OCI-LY7 (cell line): Measurements from ENCODE around the gene PIEZO2. TPM values are rescaled to one million over a fixed set of nuclear protein-coding genes. Genes with fewer than 3 reads are reported as not detected.

Experiments used
- BruUV-seq: library from RNA; stranded (reverse); fragments of 400-500 nt; replicated peaks from 2 replicates; lab custom pipeline; 2021; lab: Mats Ljungman, UMichigan
- CTCF ChIA-PET: fragments of 300-600 bp; sonication (Branson Sonifier 250); formaldehyde crosslinking; loops from one replicate; lab custom pipeline; 2022; ENCODE audit warnings: antibody characterized with exemption; ENCODE audit not compliant: unreplicated experiment; lab: Charles Lee
- POLR2A ChIA-PET: fragments of 300-600 bp; sonication (Branson Sonifier 250); formaldehyde crosslinking; loops from one replicate; lab custom pipeline; 2022; ENCODE audit warnings: antibody characterized with exemption; lab: Charles Lee
- DNase-seq: peaks from one replicate; pipeline ENCODE4 v3.0.0-alpha.2; 2015; ENCODE audit warnings: low spot score
- H2AFZ ChIP-seq: fragments of 200-600 bp; sonication (generic), shearing (Covaris generic); 2 replicates; pipeline ENCODE4 v1.6.1; 2014; ENCODE audit warnings: mild to moderate bottlenecking, antibody characterized with exemption, low read length, moderate library complexity
- H3K27ac ChIP-seq: fragments of 200-600 bp; sonication (generic); 2 replicates; pipeline ENCODE4 v1.5.1; 2014; ENCODE audit warnings: mixed run types, low read depth, mild to moderate bottlenecking, moderate library complexity, low read length, inconsistent platforms; ENCODE audit not compliant: poor library complexity, severe bottlenecking
- H3K36me3 ChIP-seq: fragments of 200-600 bp; sonication (generic); 2 replicates; pipeline ENCODE4 v1.6.1; 2014; ENCODE audit warnings: mild to moderate bottlenecking, antibody characterized with exemption, low read length, moderate library complexity, mixed read lengths; ENCODE audit not compliant: insufficient read depth
- H3K4me1 ChIP-seq: fragments of 200-600 bp; sonication (generic); 2 replicates; pipeline ENCODE4 v1.5.1; 2014; ENCODE audit warnings: mild to moderate bottlenecking, low read length; ENCODE audit not compliant: insufficient read depth, poor library complexity, severe bottlenecking
- H3K4me2 ChIP-seq: fragments of 200-600 bp; sonication (generic); 2 replicates; pipeline ENCODE4 v1.6.1; 2014; ENCODE audit warnings: mild to moderate bottlenecking, low read length
- H3K4me3 ChIP-seq: fragments of 200-600 bp; sonication (generic); 2 replicates; pipeline ENCODE4 v1.5.1; 2014; ENCODE audit warnings: mild to moderate bottlenecking, low read depth, low read length; ENCODE audit not compliant: poor library complexity, severe bottlenecking
- H3K79me2 ChIP-seq: fragments of 200-600 bp; sonication (generic); 2 replicates; pipeline ENCODE4 v1.6.1; 2016; ENCODE audit warnings: low read depth, mild to moderate bottlenecking, low read length, moderate library complexity, mixed read lengths; ENCODE audit not compliant: insufficient read depth
- H3K9me2 ChIP-seq: fragments of 200-600 bp; sonication (generic); 2 replicates; pipeline ENCODE4 v1.6.1; 2016; ENCODE audit warnings: mild to moderate bottlenecking, low read length, mixed read lengths; ENCODE audit not compliant: insufficient read depth
- H3K9me3 ChIP-seq: fragments of 200-600 bp; sonication (generic); 2 replicates; pipeline ENCODE4 v1.6.1; 2014; ENCODE audit warnings: mild to moderate bottlenecking, mixed run types, low read length, mixed read lengths
- H4K20me1 ChIP-seq: fragments of 200-600 bp; sonication (generic); 2 replicates; pipeline ENCODE4 v1.6.1; 2014; ENCODE audit warnings: mild to moderate bottlenecking, antibody characterized with exemption, low read length, moderate library complexity, mixed read lengths; ENCODE audit not compliant: insufficient read depth
- EZH2phosphoT487 ChIP-seq: fragments of 200-600 bp; sonication (generic); IDR thresholded peaks from 2 replicates; pipeline ENCODE4 v1.6.1; 2018; ENCODE audit warnings: low read depth, borderline replicate concordance, mild to moderate bottlenecking, mixed run types, antibody characterized with exemption, low read length, moderate library complexity, mixed read lengths
- intact Hi-C: fragments of 100-400 bp; cut with micrococcal nuclease; formaldehyde crosslinking; loops from one replicate; pipeline ENCODE4 v1.10.0; 2022; ENCODE audit not compliant: unreplicated experiment
- total RNA-seq, 2 experiments: library from RNA; depleted of rRNA in 1 of 2; stranded (reverse); fragments of >200 nt in 1 of 2; shearing (Covaris generic) in 1 of 2; gene quantifications; 2 replicates each; pipeline ENCODE4 v1.2.3, GENCODE V29; 2014 to 2022
- TF ChIP-seq, protein P1 (sequence below): fragments of 200-600 bp; sonication (generic); conservative IDR thresholded peaks from 2 replicates; pipeline ENCODE4 v1.5.1; 2014; ENCODE audit warnings: mild to moderate bottlenecking, antibody characterized with exemption, low read length, moderate library complexity, mixed read lengths

PIEZO2 gene
- total RNA-seq, 2 experiments from 2014 or later: 0.95 to 3.3 TPM

GRCh38 chr18:11167778-11168177, 18.4 kb upstream of the PIEZO2 start:
- Histone ChIP-seq H3K4me1 (no peaks in the 10 kb centered on the region), H3K27ac (no peak overlapping the region), H3K36me3 (no peaks in the 10 kb centered on the region), H3K4me2 (no peak overlapping the region), H3K79me2 (no peaks in the 10 kb centered on the region), H2AFZ (no peak overlapping the region), H4K20me1 (no peaks in the 10 kb centered on the region), H3K9me2 (no peaks in the 10 kb centered on the region; the same call in 1 of the 2 replicates), H3K9me3 (no peaks in the 10 kb centered on the region), H3K4me3 (no peak overlapping the region)
- ChIA-PET POLR2A (no interaction called here), CTCF (no interaction called here)
- intact Hi-C loops: no loop called here
- no peak for TF ChIP-seq EZH2phosphoT487
- TF ChIP-seq, protein P1, sequence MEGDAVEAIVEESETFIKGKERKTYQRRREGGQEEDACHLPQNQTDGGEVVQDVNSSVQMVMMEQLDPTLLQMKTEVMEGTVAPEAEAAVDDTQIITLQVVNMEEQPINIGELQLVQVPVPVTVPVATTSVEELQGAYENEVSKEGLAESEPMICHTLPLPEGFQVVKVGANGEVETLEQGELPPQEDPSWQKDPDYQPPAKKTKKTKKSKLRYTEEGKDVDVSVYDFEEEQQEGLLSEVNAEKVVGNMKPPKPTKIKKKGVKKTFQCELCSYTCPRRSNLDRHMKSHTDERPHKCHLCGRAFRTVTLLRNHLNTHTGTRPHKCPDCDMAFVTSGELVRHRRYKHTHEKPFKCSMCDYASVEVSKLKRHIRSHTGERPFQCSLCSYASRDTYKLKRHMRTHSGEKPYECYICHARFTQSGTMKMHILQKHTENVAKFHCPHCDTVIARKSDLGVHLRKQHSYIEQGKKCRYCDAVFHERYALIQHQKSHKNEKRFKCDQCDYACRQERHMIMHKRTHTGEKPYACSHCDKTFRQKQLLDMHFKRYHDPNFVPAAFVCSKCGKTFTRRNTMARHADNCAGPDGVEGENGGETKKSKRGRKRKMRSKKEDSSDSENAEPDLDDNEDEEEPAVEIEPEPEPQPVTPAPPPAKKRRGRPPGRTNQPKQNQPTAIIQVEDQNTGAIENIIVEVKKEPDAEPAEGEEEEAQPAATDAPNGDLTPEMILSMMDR: no peak
- no TSS peak for BruUV-seq
- DNase-seq: no peak

DNA sequence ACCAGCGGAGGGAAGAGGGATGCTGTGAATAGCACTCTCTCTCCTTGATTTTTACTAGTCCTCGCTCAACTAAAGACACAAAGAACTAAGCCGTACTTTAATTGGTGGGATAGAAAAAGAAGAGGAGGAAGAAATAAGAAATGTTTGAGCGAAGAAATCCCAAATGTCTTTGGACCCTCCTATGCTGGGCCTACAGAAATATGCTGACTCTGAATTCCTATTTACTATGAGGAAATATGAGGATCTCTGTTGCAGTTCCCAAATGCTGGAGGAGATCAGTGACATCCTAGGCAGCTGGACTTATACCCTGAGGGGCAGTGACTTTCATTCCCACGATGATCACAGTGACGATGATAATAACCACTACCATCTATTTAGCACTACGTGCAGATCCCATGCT, 16.6 kb upstream of the PIEZO2 start:
- Histone ChIP-seq H3K36me3 (no peaks in the 10 kb centered on the region), H3K4me2 (no peak overlapping the region), H3K4me1 (no peaks in the 10 kb centered on the region), H3K27ac (no peak overlapping the region), H2AFZ (no peak overlapping the region), H3K4me3 (no peak overlapping the region), H3K9me3 (no peaks in the 10 kb centered on the region), H3K9me2 (no peaks in the 10 kb centered on the region; the same call in 1 of the 2 replicates), H3K79me2 (no peaks in the 10 kb centered on the region), H4K20me1 (no peaks in the 10 kb centered on the region)
- no peak for TF ChIP-seq EZH2phosphoT487
- TF ChIP-seq, protein P1: no peak
- intact Hi-C loops: no loop called here
- POLR2A ChIA-PET: interaction anchor here (0.9 kb wide), 1 partner anchor 246 kb away, joined by 3 read pairs; no protein-coding TSS in a partner anchor
- CTCF ChIA-PET: no interaction called here
- no peak for DNase-seq
- no TSS peak for BruUV-seq

GRCh38 chr18:11165138-11165537, 15.8 kb upstream of the PIEZO2 start:
- BruUV-seq: no TSS peak
- no peak for DNase-seq
- intact Hi-C loops: no loop called here

More at GRCh38 chr18:11165138-11165537, 15.8 kb upstream of the PIEZO2 start:
- H2AFZ ChIP-seq: no peak overlapping the region
- no peak overlapping the region for H3K27ac ChIP-seq
- H3K4me1 ChIP-seq: no peaks in the 10 kb centered on the region
- H3K79me2 ChIP-seq: no peaks in the 10 kb centered on the region
- H3K9me3 ChIP-seq: no peaks in the 10 kb centered on the region
- CTCF ChIA-PET: no interaction called here
- TF ChIP-seq, protein P1: no peak
- TF ChIP-seq EZH2phosphoT487: no peak
- H3K36me3 ChIP-seq: no peaks in the 10 kb centered on the region
- H3K4me3 ChIP-seq: no peak overlapping the region
- no peaks in the 10 kb centered on the region for H4K20me1 ChIP-seq
- H3K9me2 ChIP-seq: no peaks in the 10 kb centered on the region; the same call in 1 of the 2 replicates
- H3K4me2 ChIP-seq: no peak overlapping the region
- POLR2A ChIA-PET: interaction anchor here (0.9 kb wide), 1 partner anchor 247 kb away, joined by 3 read pairs; no protein-coding TSS in a partner anchor
